Mesendoderm (in vitro differentiated cells): ENCODE data around the gene COL7A1. TPM values are rescaled to one million over a fixed set of nuclear protein-coding genes. Genes with fewer than 3 reads are reported as not detected.

Source experiments
- DNase-seq: peaks from one replicate; pipeline ENCODE4 v3.0.0; 2013
- H2AK5ac ChIP-seq: 2 replicates; pipeline ENCODE4 v1.6.1; 2013; ENCODE audit warnings: low read length, inconsistent platforms
- H2BK120ac ChIP-seq: 2 replicates; pipeline ENCODE4 v1.6.1; 2013; ENCODE audit warnings: low read depth, mild to moderate bottlenecking, low read length, moderate library complexity, mixed read lengths
- H2BK15ac ChIP-seq: replicated peaks from 2 replicates; pipeline ENCODE4 v1.6.1; 2013; ENCODE audit warnings: low read depth, mild to moderate bottlenecking, moderate library complexity
- H2BK5ac ChIP-seq: 2 replicates; pipeline ENCODE4 v1.6.1; 2013; ENCODE audit warnings: low read length, inconsistent platforms
- H3K18ac ChIP-seq: 2 replicates; pipeline ENCODE4 v1.6.1; 2013; ENCODE audit warnings: mild to moderate bottlenecking, low read length, mixed read lengths
- H3K23ac ChIP-seq: one replicate; pipeline ENCODE4 v1.6.1; 2013; ENCODE audit warnings: low read length
- H3K27ac ChIP-seq: 2 replicates; pipeline ENCODE4 v1.5.1; 2013; ENCODE audit warnings: low read depth, mild to moderate bottlenecking, inconsistent platforms, low read length, moderate library complexity
- H3K27me3 ChIP-seq: 2 replicates; pipeline ENCODE4 v1.6.1; 2013; ENCODE audit warnings: low read length, control low read depth, mild to moderate bottlenecking, inconsistent platforms; ENCODE audit not compliant: insufficient read depth, poor library complexity
- H3K36me3 ChIP-seq: 2 replicates; pipeline ENCODE4 v1.6.1; 2013; ENCODE audit warnings: low read length, inconsistent platforms; ENCODE audit not compliant: control insufficient read depth, insufficient read depth
- H3K4ac ChIP-seq: one replicate; pipeline ENCODE4 v1.6.1; 2013; ENCODE audit warnings: low read depth, mild to moderate bottlenecking, low read length, moderate library complexity
- H3K4me1 ChIP-seq: 2 replicates; pipeline ENCODE4 v1.6.1; 2013; ENCODE audit warnings: low read depth, low read length, inconsistent platforms; ENCODE audit not compliant: control insufficient read depth
- H3K4me2 ChIP-seq: 2 replicates; pipeline ENCODE4 v1.6.1; 2013; ENCODE audit warnings: low read length
- H3K4me3 ChIP-seq: 2 replicates; pipeline ENCODE4 v1.5.1; 2013; ENCODE audit warnings: mild to moderate bottlenecking, low read length
- H3K56ac ChIP-seq: one replicate; pipeline ENCODE4 v1.6.1; 2013; ENCODE audit warnings: low read length
- H3K79me1 ChIP-seq: 2 replicates; pipeline ENCODE4 v1.6.1; 2013; ENCODE audit warnings: low read length, inconsistent platforms
- H3K79me2 ChIP-seq: 2 replicates; pipeline ENCODE4 v1.6.1; 2013; ENCODE audit warnings: mild to moderate bottlenecking, low read length; ENCODE audit not compliant: control insufficient read depth, insufficient read depth
- H3K9ac ChIP-seq: 2 replicates; pipeline ENCODE4 v1.6.1; 2013; ENCODE audit warnings: low read length, inconsistent platforms
- H4K5ac ChIP-seq: one replicate; pipeline ENCODE4 v1.6.1; 2013; ENCODE audit warnings: low read length
- H4K8ac ChIP-seq: one replicate; pipeline ENCODE4 v1.6.1; 2013; ENCODE audit warnings: low read depth, mild to moderate bottlenecking, control low read depth, low read length, moderate library complexity
- WGBS: extraction: QIAGEN DNeasy Blood & Tissue Kit; methylation state at CpG from one replicate; pipeline ENCODE4 v1.1.7; 2013; ENCODE audit warnings: low lambda C conversion rate, missing lambda C conversion rate; ENCODE audit not compliant: insufficient coverage; ENCODE audit errors: extremely low coverage; 5-methylcytosine and 5-hydroxymethylcytosine counted together
- polyA plus RNA-seq, 2 experiments: library from polyadenylated mRNA; stranded (reverse); fragments of 200-250 nt; gene quantifications; one replicate each; pipeline ENCODE4 v1.2.3, GENCODE V29; 2013

Gene COL7A1
- 2.7 TPM for polyA plus RNA-seq (2013, experiment 1 of 2)
- polyA plus RNA-seq (2013, experiment 2 of 2): 2.5 TPM

DNA sequence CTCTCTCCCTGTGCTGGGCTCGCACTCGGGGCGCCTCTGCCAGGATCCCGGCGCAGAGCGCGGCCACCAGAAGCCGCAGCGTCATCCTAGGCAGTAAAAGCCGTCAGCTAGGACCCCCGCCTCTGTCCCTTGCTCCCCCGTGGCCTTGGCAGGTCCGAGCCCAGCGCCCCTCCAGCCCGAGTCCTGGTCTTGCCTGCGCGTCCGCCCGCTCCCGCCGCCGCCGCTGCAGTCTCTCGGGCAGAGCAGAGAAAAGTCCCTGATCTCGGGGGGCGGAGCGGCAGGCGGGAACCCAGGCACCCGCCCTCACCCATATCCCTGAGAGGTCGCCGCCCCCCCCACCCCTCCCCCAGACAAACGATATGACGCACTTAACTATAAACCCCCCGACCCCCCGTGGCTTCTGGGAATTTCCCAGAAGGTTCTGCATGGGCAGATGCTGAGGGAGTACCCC is at the start of gene COL7A1:
Gene COL7A1 (minus strand): TSS at position 255 of the 451 bp plus-strand sequence. CDS start 170 bp downstream, at position 85.
- Histone ChIP-seq H3K79me2 (no peaks in the 10 kb centered on the region), H3K4me2 (no peak within 1 kb of the TSS), H2BK120ac (no peak within 1 kb of the TSS), H3K56ac (peak within 1 kb of the TSS; percentile 56), H2AK5ac (no peak within 1 kb of the TSS), H2BK5ac (no peak within 1 kb of the TSS), H3K4ac (no peak within 1 kb of the TSS), H3K4me1 (peaks cover 9% of the 10 kb centered on the region), H3K27ac (peak within 1 kb of the TSS; percentile 70), H3K9ac (peak within 1 kb of the TSS; percentile 36), H3K23ac (peak within 1 kb of the TSS; percentile 45), H3K27me3 (no peaks in the 10 kb centered on the region), H4K5ac (no peak within 1 kb of the TSS), H2BK15ac (no peak within 1 kb of the TSS), H3K4me3 (no peak within 1 kb of the TSS), H4K8ac (no peak within 1 kb of the TSS), H3K18ac (no peak within 1 kb of the TSS), H3K36me3 (peaks cover 11% of the 10 kb centered on the region), H3K79me1 (no peaks in the 10 kb centered on the region)
- no peak for DNase-seq
- WGBS: no CpG with 5 or more reads among the region's 35 CpGs

DNA sequence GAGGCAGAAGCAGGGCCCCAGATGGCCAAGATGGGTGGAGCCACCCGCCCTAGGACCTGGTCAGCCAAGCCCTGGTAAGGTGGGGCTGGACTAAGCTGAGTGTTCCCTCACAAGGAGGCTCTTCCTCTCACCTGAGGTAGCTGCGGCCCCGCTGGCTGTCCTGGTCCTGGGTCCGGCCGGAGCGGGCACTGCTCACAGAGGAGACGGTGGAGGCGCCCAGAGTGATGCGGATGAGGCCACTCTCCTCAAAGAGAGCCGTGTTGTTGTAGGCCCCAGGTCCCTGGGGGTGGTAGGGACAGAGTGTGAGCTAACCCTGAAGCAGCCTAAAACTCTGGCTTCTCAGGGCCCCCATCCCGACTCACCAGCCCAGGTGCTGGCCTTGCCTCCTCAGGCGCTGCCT is 47.5 kb upstream of the COL7A1 start:
- H4K5ac ChIP-seq: no peak overlapping the region
- no peaks in the 10 kb centered on the region for H3K36me3 ChIP-seq
- H3K4me1 ChIP-seq: no peaks in the 10 kb centered on the region
- H2BK120ac ChIP-seq: no peak overlapping the region
- H3K56ac ChIP-seq: no peak overlapping the region
- H3K4me2 ChIP-seq: no peak overlapping the region
- no peak overlapping the region for H2AK5ac ChIP-seq
- WGBS: no CpG with 5 or more reads among the region's 12 CpGs
- no peak overlapping the region for H3K23ac ChIP-seq
- no peak overlapping the region for H2BK15ac ChIP-seq
- no peak overlapping the region for H3K4me3 ChIP-seq
- H3K79me2 ChIP-seq: no peaks in the 10 kb centered on the region
- H3K27me3 ChIP-seq: no peaks in the 10 kb centered on the region
- H2BK5ac ChIP-seq: no peak overlapping the region
- no peak overlapping the region for H3K9ac ChIP-seq
- H3K27ac ChIP-seq: no peak overlapping the region
- H3K18ac ChIP-seq: no peak overlapping the region
- no peak overlapping the region for H4K8ac ChIP-seq
- no peak overlapping the region for H3K4ac ChIP-seq
- no peak for DNase-seq
- H3K79me1 ChIP-seq: no peaks in the 10 kb centered on the region

DNA sequence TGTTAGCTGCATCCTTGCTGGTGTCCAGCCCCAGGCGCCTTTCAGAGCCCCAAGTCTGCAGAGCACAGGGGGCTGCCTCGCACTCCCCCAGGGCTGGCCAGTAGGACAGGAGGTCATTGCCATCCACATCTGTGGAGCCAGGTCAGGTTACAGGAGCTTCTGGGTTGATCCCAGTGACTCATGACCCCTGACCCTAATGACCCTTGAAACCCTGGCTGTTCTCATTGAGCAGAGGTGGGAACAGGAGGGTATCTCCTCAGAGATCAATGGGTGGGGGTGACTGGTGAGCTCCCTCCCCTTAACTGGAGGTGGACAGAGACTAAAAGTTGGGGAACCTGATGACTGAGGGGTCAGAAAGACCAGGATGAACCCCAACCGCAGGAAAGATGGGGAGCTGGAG is 46.3 kb upstream of the COL7A1 start:
- Histone ChIP-seq H3K27ac (no peak overlapping the region), H3K18ac (no peak overlapping the region), H4K8ac (no peak overlapping the region), H3K79me2 (no peaks in the 10 kb centered on the region), H4K5ac (no peak overlapping the region), H3K9ac (no peak overlapping the region), H2AK5ac (no peak overlapping the region), H2BK5ac (no peak overlapping the region), H3K4ac (no peak overlapping the region), H2BK15ac (no peak overlapping the region), H3K79me1 (no peaks in the 10 kb centered on the region), H2BK120ac (no peak overlapping the region), H3K4me2 (no peak overlapping the region), H3K4me1 (peaks cover 6% of the 10 kb centered on the region), H3K36me3 (no peaks in the 10 kb centered on the region), H3K23ac (no peak overlapping the region), H3K27me3 (no peaks in the 10 kb centered on the region), H3K56ac (no peak overlapping the region), H3K4me3 (no peak overlapping the region)
- WGBS: no CpG with 5 or more reads among the region's 3 CpGs
- DNase-seq: no peak

DNA sequence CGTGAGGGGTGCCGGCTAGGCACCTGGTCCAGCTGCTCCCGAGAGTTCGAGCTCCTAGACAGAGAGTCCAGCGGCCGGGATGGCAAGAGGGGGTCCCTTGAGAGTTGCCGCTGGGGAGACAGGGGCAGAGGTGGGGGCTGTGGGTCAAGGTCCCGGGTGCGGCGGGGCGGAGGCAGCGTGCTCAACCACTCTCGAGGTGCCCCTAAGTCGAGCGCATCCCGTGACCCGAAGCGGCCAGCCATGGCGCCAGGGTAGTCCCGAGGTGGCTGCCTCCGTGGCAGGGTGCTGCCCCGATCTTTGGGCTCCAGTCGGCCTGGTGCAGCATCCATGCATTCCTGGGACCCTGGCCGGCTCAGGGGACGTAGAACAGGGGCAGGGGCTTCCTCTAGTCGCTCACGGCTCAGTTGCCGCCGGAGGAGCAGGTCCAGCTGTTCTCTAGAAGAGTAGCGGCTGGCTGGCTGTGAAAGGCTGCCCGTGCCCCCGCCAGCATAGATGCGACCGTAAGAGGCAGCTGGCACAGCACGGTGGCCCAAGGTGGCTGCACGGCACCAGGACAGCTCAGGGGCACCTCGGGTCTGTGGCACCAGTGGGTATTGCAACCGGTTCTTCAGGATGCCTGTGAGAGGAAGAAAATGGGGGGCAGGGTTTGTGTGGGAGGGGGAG is 44.9 kb upstream of the COL7A1 start:
- no peak overlapping the region for H4K8ac ChIP-seq
- H2BK15ac ChIP-seq: no peak overlapping the region
- H3K4me2 ChIP-seq: no peak overlapping the region
- H3K4ac ChIP-seq: no peak overlapping the region
- no peaks in the 10 kb centered on the region for H3K27me3 ChIP-seq
- no peaks in the 10 kb centered on the region for H3K36me3 ChIP-seq
- no peaks in the 10 kb centered on the region for H3K79me1 ChIP-seq
- no peak overlapping the region for H3K9ac ChIP-seq
- H3K4me3 ChIP-seq: no peak overlapping the region
- H3K4me1 ChIP-seq: peaks cover 9% of the 10 kb centered on the region
- DNase-seq: no peak
- no peak overlapping the region for H2BK120ac ChIP-seq
- WGBS: no CpG with 5 or more reads among the region's 38 CpGs
- no peak overlapping the region for H3K56ac ChIP-seq
- H3K79me2 ChIP-seq: no peaks in the 10 kb centered on the region
- no peak overlapping the region for H3K23ac ChIP-seq
- no peak overlapping the region for H4K5ac ChIP-seq
- no peak overlapping the region for H2BK5ac ChIP-seq
- no peak overlapping the region for H2AK5ac ChIP-seq
- no peak overlapping the region for H3K27ac ChIP-seq
- H3K18ac ChIP-seq: no peak overlapping the region

DNA sequence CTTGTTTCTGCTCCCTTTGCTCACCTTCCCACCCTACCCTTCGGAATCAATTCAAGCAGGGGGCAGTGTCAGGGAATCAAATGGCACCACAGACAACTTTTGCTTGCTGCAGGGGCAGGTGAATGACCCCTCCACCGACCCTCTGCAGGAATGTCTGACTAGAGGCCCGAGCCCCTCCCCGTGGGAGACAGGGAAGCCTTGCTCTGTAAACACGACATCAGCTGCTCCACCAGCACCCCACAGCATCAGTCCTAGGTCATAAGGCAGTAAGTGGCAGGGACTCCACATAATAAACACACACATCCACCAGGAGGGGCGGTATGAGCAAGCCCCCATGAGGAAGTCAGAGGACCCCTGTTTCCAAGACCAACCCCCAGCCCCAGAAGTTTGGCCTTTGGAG is 42.2 kb upstream of the COL7A1 start:
- H3K79me1 ChIP-seq: peaks cover 5% of the 10 kb centered on the region
- H3K79me2 ChIP-seq: peaks cover 3% of the 10 kb centered on the region
- H3K56ac ChIP-seq: peak overlapping the region; percentile 22
- peaks cover 14% of the 10 kb centered on the region for H3K4me1 ChIP-seq
- DNase-seq: peak; percentile 27
- no peak overlapping the region for H3K9ac ChIP-seq
- no peak overlapping the region for H2BK5ac ChIP-seq
- H3K36me3 ChIP-seq: no peaks in the 10 kb centered on the region
- no peak overlapping the region for H3K4me2 ChIP-seq
- H2AK5ac ChIP-seq: no peak overlapping the region
- no peak overlapping the region for H2BK120ac ChIP-seq
- no peak overlapping the region for H3K23ac ChIP-seq
- no peak overlapping the region for H4K5ac ChIP-seq
- no peak overlapping the region for H3K18ac ChIP-seq
- no peak overlapping the region for H3K27ac ChIP-seq
- H2BK15ac ChIP-seq: no peak overlapping the region
- H4K8ac ChIP-seq: no peak overlapping the region
- no CpG with 5 or more reads among the region's 6 CpGs for WGBS
- no peaks in the 10 kb centered on the region for H3K27me3 ChIP-seq
- H3K4ac ChIP-seq: no peak overlapping the region
- no peak overlapping the region for H3K4me3 ChIP-seq
